Stimulated activated CD4-positive, alpha-beta T cell treated with anti-CD3 and anti-CD28 coated beads, Interleukin-2, amount 100 ng/mL, for 4 hours (primary cell): Measurements from ENCODE around the gene SSBP3.
A peak's percentile ranks its signal among the peaks of the same experiment; 100 is the strongest.

ENCODE experiments used
- DNase-seq: peaks from one replicate; pipeline ENCODE4 v3.0.0-alpha.2; 2020; ENCODE audit warnings: low read depth

SSBP3 gene

GRCh38 chr1:54371038-54371941, 34.9 kb downstream of the SSBP3 start:
- no peak for DNase-seq

GRCh38 chr1:54370287-54370989, 35.8 kb downstream of the SSBP3 start:
- DNase-seq, result no peak

- no peak for DNase-seq
These were observed 38.6 kb downstream of the SSBP3 start for GRCh38 chr1:54367613-54368012.

DNA sequence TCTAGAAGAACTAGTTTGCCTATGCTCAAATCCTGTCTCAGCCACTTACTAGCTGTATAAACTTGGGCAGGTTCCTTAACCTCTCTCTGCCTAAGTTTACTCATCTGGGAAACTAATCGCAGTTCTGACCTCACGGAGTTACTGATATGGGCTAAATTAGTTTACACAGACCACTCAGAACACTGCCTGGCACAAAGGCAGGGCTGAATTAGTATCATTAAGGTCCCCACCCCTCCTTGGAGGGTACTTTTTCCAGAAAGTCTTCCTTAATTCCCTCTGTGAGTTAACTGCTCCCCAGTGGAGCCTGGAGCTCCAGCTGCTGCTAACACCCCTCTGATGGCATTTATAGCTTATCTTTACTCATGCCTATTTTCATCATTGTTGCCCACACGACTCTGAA, 40.3 kb downstream of the SSBP3 start:
- DNase-seq, result no peak

DNA sequence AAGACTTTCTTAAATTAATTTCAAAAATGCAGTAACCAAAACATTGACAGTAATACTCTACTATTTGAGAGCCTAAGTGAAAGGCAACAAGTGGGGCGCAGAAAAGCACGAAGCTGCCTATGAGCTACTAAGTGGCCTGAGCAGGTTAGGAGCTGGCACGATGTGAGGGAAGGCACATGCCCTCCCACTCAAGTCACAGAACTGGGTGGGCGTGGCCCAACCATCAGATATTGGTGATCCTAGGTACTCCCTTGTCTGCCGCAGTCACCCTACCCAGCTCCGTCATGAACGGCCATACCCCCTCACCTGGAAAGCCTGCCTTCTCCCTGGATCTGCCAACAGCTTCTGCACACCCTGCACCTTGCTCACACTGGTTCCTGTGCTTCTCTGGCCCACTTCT, 40.8 kb downstream of the SSBP3 start:
- DNase-seq, result no peak

DNA sequence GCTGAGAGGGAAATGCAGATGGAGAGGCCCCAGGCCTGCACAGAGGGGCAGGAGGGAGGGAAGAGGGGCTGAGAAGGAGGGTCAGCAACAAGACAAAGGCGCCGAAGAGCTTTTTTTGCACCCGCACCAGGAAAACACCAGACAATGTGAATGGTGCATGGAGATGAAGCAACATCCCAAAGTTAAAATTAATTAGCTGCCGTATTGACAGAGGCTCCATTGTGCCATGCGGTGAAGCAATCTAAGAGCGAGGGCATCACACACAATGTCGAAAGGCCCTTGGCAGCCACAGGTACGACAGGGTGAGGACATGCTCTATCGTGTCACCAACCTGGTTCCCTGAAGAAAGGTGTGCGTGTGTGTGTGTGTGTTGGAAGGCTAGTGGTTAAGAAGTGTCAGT, 41.2 kb downstream of the SSBP3 start:
- DNase-seq, result no peak

GRCh38 chr1:54364582-54364981, 41.6 kb downstream of the SSBP3 start:
- no peak for DNase-seq

GRCh38 chr1:54363925-54364324, 42.3 kb downstream of the SSBP3 start:
- no peak for DNase-seq

- no peak for DNase-seq
These were observed 43.3 kb downstream of the SSBP3 start for GRCh38 chr1:54362881-54363340.

GRCh38 chr1:54361342-54361741, 44.9 kb downstream of the SSBP3 start:
- no peak for DNase-seq

DNA sequence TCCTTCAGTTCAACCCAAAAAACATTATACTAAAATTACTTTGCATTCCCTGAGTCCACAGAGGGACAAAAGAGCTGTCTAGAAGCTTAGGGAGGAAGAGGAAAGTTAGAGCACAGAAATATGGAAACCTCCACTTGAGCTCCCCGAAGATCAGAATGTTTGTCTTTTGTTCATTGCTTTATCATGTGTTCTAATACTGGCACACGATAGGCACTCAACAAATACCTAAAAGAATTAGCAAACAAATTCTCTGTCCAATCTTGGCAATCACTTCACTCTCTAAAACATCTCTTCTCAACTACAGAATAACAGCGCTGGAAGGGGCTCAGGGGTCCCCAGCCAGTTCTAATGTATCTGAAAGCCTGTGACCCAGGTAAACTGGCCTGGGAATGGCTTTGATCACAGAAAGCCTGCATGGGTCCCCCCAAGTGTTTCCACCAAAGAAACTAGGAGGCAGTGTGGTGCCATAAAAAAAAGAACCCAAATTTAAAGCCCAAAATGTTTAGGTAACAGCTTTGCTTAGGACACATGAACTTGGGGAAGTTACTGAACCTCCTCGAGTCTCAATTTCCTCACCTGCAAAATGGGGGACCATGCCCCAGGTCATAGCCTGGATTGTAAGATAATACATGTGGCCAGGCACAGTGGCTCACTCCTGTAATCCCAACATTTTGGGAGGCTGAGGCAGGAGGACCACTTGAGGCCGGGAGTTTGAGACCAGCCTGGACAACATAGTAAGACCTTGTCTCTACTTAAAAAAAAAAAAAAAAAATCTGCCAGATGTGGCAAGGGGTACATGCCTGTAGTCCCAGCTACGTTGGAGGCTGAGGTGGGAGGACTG, 45.8 kb downstream of the SSBP3 start:
- no peak for DNase-seq

DNA sequence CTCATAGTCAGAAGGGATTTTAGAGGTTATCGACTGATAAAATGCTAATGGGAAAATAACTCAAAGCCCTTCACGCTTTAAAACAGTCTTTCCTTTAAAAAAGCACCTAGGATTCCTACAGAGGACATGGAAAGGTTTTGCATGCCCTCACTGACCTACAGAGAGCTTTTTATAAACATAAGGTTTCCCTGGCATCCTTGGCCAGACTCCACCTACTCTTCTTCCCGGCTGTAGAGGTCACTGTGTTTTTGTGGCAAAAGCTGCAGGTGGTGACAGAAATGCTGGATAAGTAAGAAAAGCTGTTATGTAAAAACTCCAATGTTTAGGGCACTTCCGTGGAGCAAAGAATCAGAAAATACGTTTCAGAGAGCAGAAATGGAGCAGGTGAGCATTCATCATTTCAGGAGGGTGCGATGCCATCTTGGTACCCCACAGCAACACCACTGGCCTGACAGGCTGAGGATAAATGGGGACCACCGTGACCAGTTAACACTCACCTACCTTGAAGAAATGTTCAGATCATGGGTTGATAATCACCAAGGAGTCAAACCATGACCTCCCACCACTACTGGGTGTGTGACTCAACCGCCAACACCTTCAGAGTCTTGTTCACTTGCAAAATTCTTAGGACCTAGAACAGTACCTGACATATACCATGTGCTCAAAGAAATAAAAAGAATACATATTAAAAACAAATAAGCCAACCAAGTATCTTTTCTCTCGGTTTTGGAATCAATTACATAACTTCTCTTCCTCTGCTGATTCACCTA, 46.6 kb downstream of the SSBP3 start:
- DNase-seq, result no peak

GRCh38 chr1:54358503-54359168, 47.6 kb downstream of the SSBP3 start:
- DNase-seq, result no peak

DNA sequence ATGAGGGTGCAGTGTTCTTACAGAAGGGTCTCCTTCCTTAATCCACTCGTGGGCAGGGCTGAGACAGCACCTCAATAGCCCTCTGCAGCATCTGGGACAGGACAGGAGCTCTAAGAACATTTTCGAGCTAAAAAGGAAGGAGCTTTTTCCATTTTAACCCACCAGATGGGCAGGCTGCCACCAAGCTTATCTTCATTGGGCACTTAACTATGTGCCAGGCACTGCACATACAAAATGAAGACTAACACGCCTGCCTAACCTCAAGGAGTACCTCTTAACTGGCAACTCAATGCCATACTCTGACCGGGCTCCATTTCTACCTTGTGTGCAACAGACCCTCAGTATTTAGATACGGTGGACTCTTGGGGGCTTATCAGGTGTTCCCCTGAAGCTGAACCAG, 48.2 kb downstream of the SSBP3 start:
- no peak for DNase-seq

DNA sequence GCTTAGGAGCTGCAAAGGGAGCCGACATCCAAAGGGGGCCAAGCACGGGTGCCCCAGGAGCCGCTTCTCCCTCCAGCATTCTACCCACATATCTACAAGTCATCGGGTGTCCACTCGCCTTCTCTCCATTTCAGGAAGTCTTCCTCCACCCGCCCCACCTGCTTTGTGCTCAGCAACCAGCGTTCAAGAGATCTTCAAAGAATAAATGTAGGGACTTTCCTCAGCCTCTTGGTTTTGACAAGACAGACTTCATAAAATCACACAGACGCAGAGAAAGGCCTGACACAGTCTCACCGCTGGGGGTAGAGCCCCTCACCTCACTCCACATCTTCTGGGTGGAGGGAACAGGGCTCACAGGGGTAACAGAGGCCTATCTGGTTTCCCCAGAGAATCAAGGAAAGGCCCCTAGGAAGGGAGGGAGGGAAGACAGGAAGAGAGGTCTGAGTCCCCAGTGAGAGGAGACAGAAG, 49.5 kb downstream of the SSBP3 start:
- peak; percentile 13 for DNase-seq

DNA sequence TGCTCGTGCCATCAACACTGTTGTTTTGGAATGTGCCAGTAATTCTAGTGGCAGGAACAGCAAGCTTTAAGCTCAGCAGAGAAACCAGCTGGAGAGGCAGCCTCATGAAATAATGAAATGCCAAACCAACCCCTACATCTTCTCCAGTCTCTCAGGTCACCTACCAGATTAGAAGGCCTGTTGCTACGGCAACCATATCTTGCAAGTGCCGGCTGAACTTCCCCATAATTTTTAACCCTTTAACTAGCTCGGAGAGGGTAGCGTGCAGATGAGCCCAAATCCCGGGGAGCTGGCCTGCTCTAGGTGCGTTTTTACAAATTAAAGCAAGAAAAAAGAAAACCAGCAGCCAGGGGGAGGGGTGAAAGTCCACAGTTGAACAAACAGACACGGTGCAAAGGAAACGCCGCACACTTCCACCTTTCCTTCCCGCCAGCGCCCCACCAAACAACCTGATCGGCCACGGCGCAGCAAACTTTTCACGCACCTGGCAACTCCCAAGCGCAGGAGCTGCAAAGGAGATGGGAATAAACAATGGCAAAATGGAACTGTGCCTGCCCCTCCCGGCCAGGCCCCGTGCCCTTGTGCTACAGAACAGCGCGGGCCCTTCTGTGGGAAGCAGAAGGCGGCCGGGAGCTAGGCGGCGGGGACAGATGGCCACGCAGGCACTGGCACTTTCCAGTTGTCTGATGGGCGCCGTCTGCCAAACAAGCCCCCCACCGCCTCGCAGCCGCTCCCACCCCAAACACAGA, 50.1 kb downstream of the SSBP3 start:
- no peak for DNase-seq

- DNase-seq, result no peak
These were observed 51.3 kb downstream of the SSBP3 start for GRCh38 chr1:54354899-54355298.

DNA sequence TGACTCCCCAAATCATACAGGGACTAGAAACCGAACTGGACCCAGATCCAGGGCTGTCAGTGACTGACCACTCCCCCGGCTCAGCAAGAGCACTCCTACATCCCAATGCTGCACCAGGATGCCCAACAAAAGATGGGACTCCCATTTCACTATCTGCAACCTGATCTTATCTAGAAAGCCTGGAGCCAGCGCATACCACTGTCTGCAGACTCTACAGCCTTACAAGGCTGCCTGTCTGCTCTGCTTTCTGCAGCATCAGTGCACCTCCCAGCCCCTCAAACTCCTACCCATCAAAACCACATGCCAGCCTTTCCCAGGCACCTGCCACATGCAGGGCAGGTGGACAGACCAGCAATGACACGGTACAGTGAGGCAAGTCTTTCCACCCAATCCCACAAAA, 52.2 kb downstream of the SSBP3 start:
- no peak for DNase-seq

DNA sequence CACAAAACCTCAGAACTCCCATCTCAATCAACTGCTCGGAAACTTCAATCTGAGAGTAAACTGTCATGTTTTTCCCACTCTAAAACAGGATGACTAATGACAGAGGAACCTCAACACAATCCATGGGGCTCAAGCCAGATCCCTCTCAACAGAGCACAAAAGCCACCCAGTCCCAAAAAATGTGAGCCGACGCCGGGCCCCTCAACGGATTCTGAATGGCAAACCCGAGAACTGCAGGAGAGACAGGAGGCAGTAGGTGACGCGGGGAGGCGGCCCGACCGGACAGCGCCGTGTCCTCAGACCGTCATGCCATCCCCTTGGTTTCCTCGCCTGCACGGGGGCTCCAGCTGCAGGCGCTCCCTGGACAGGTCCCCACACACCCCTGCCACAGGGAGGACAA, 53.4 kb downstream of the SSBP3 start:
- no peak for DNase-seq

- DNase-seq, result no peak
These were observed 55.8 kb downstream of the SSBP3 start for GRCh38 chr1:54350360-54350759.
